Kidney epithelial cell (primary cell): ENCODE data around the gene PLD3. TPM values are rescaled to one million over a fixed set of nuclear protein-coding genes. Genes with fewer than 3 reads are reported as not detected.

Source experiments
- DNase-seq: peaks from one replicate; pipeline ENCODE4 v3.0.0-alpha.2; 2010; ENCODE audit warnings: low read depth
- H3K27me3 ChIP-seq: 2 replicates; pipeline ENCODE4 v1.6.0; 2011; ENCODE audit warnings: low read length; ENCODE audit not compliant: control insufficient read depth, insufficient read depth
- H3K36me3 ChIP-seq: 2 replicates; pipeline ENCODE4 v1.5.1; 2011; ENCODE audit warnings: low read length; ENCODE audit not compliant: control insufficient read depth, insufficient read depth
- H3K4me3 ChIP-seq: 2 replicates; pipeline ENCODE4 v1.5.1; 2011; ENCODE audit warnings: low read depth, mild to moderate bottlenecking, control low read depth, low read length
- CTCF ChIP-seq: IDR thresholded peaks from 2 replicates; pipeline ENCODE4 v1.5.1; 2011; ENCODE audit warnings: mild to moderate bottlenecking, moderate library complexity, low read length, control low read depth, inconsistent platforms; ENCODE audit not compliant: insufficient read depth, poor library complexity, severe bottlenecking
- total RNA-seq: library from RNA; depleted of rRNA; stranded (reverse); fragments of >200 nt; gene quantifications from 2 replicates; pipeline ENCODE4 v1.2.3, GENCODE V29; 2015

Gene PLD3
- total RNA-seq, 1 donor from 2014 or later, result 350 TPM

GRCh38 chr19:40390084-40390742 is 41.7 kb downstream of the PLD3 start, which contains the start of gene HIPK4:
Gene HIPK4, minus strand, starts transcription at chr19:40390181. Its CDS starts 279 bp downstream, at chr19:40389902.
- no peak for TF ChIP-seq CTCF
- Histone ChIP-seq H3K36me3 (no peaks in the 10 kb centered on the region), H3K27me3 (peaks cover 4% of the 10 kb centered on the region), H3K4me3 (no peak within 1 kb of the TSS)
- DNase-seq, result no peak

- no peak for DNase-seq
- no peak overlapping the region for H3K4me3 ChIP-seq
- no peak for TF ChIP-seq CTCF
- H3K27me3 ChIP-seq, result peaks cover 14% of the 10 kb centered on the region
- no peaks in the 10 kb centered on the region for H3K36me3 ChIP-seq
These were observed 43.6 kb downstream of the PLD3 start for GRCh38 chr19:40392123-40392522.

GRCh38 chr19:40392894-40393517 is 44.5 kb downstream of the PLD3 start:
- no peak for DNase-seq
- H3K27me3 ChIP-seq, result peaks cover 16% of the 10 kb centered on the region
- no peaks in the 10 kb centered on the region for H3K36me3 ChIP-seq
- peak; percentile 28 for TF ChIP-seq CTCF
- no peak overlapping the region for H3K4me3 ChIP-seq

GRCh38 chr19:40393894-40394815 is 45.7 kb downstream of the PLD3 start:
- H3K36me3 ChIP-seq, result no peaks in the 10 kb centered on the region
- DNase-seq, result no peak
- H3K27me3 ChIP-seq, result peaks cover 20% of the 10 kb centered on the region
- no peak for TF ChIP-seq CTCF
- no peak overlapping the region for H3K4me3 ChIP-seq

- no peaks in the 10 kb centered on the region for H3K36me3 ChIP-seq
- no peak overlapping the region for H3K4me3 ChIP-seq
- no peak for TF ChIP-seq CTCF
- peaks cover 20% of the 10 kb centered on the region for H3K27me3 ChIP-seq
- DNase-seq, result no peak
These were observed 46.3 kb downstream of the PLD3 start for GRCh38 chr19:40394816-40395210.
